EH (cell line): Measurements from ENCODE around the gene ZC2HC1B.

Experiments
- DNase-seq: peaks from one replicate; pipeline ENCODE4 v3.0.0-alpha.2; 2015; ENCODE audit warnings: low read depth

ZC2HC1B gene

DNA sequence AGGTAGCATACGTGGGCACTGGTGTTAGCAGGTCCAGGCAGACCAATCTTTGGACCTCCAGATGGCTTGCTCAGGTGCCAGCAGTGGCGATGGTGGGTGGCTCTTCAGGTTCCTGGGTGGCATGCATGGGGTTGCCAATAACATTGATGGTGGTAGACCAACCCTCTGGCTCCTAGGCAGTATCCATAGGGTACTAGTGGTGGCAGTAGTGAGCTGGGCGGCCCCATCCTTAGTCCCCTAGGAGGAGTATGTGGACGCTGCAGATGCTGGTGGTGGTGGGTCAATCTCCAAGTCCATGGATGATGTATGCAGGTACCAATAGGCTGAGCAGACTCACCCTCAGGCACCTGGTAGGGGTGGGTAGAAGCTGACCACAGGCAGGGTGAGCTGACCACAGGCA, 70.6 kb downstream of the ZC2HC1B start:
- no peak for DNase-seq

DNA sequence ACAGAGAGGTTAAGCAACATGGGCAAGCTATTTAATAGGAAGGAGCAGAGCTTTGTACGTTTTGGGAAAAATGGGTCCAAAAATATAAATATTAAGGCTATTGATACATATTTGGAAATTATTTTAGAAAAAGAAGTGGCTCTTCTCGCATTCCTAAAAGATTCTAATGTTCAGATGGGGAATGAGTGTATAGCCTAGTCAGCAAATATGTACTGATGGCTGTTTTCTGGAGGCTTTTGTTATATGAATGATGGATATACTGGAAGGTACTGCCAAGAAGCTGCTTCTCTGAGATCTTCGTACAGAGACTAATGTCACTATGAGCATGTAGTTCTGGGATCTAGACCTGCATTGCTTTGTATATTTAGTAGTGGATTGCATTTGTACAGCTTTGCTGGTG, 72.1 kb downstream of the ZC2HC1B start:
- DNase-seq: no peak

DNA sequence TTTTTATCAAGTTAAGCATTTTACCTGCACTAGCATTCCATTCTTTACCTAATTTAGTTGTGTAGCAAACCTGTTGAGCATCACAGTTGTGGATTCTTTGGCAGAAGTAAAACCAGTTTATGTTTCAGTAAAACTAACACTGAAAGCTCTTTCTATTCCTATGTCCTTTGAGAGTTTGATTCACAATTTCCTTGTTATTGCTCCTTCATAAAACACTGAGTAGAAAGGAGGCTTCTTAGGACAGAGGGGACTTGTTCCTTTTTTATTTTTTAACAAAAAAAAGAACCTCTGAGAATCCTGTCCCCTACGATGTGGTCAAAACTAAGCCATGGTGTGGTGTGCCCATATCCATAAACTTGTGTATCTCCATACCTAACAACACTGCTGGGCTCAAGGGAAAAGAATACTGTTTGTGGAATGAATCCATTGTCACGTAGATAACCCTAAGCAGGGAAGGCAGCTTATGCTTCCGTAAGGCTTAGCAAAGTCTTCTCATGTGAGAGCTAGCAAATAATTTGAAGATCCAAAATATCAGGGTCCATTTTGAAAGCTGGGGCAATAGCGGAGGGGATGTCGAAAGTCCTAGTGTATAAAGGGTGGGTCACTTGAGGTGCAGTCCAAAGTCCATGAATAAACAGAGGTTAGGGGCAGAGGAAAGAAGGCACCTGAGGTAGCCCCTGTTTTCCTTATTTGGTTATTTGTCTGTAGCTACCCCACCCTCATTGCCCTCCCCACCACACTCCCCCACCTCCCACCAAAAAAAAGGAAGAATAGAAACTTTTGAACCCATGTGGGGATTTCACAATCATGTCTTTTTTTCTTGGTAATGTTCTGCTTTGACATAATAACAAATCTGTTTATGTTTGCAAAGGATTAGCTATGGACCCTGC, 72.7 kb downstream of the ZC2HC1B start:
- no peak for DNase-seq

DNA sequence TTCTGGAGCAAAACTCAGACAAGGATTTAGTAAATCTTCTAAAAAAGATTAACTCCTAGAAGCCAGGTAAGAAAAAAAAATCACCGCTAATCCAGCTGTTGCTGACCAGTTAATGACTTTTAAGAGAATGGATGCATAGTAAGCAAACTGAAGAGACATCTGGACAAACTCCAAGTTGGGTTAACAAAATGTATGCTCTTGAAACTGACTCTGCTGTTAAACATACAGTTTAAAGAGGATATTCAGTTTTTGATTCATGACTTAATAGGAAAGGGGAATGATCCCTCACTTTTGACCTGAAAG, 73.3 kb downstream of the ZC2HC1B start:
- no peak for DNase-seq

DNA sequence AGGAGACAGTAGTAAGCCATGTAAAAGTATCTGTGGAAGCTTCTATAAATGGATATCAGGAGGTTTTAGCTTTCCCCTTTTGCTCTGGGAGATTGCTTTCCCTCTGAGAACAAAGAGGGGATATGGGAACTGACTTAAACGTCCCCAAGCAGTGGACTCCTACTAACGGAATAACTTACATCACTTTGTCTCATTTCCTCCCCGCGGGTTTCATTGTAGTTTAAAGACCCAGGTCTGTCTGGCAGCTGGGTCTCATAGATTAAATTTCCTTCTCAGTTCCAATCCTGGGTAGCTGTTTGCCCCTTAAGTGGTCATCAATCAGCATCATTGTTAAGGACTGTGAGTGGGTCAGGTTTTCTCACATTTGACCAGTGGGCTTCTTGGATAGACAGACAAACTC, 75.1 kb downstream of the ZC2HC1B start:
- no peak for DNase-seq

DNA sequence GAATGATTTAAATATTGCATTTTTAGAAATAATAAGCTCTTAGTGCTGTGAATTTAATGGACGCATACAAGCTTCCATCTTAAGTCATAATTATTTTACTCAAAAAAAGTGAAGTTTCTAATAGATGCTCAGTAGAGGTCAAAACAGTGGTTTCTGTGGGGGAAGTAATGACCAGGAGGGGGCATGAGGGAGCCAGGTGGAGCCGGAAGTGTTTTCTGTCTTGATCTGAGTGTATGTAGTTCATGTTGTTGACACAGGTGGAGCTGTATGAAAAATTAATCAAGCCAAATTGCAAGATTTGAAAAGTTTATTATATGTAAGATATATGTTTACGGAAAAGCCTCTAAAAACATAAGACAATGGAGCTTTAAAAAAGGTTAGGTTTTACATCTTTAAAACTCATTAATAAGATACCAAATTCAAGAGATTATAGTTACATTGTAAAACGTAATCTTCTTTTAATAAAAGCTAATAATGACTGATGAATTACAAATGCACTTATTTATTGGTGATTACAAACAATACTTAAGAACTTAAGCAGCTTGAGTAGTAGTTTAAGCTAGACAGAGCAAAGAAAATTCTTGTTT, 75.8 kb downstream of the ZC2HC1B start:
- DNase-seq: peak; percentile 37

DNA sequence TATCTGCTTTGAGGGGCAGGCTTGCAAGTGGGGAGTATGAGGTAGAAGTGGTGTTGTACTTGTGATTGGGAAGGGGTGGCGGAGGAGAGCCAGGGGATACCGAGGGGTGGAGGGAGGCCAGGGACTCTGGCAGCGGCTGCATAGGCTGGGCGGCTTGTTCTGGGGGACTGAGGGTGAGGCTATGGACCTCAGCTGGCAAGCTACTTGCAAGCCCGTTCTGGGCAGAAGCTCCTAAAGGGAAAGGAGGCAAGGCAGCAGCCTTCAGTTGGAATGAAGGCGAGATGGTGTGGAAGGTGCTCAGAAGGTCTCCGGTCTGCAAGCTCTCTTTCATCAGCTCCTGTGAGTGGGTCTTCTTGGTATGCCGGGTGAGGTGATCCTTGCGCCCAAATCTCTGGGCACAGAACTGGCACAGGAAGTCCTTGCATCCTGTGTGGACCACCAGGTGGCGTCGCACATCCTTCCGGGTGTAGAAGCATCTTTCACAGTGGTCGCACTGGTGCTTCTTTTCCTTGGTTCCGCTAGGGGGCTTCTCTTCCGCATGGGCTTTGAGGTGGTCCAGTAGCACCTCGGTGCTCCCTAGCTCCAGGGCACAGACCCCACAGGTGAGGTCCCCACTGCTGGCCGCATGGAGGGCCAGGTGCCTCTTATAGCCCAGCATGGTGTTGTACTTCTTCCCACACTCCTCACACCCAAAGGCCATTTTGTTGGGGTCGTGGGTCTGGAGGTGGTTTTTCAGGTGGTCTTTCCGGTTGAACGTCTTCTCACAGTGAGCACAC, 77.8 kb downstream of the ZC2HC1B start:
- DNase-seq: peak; percentile 60

DNA sequence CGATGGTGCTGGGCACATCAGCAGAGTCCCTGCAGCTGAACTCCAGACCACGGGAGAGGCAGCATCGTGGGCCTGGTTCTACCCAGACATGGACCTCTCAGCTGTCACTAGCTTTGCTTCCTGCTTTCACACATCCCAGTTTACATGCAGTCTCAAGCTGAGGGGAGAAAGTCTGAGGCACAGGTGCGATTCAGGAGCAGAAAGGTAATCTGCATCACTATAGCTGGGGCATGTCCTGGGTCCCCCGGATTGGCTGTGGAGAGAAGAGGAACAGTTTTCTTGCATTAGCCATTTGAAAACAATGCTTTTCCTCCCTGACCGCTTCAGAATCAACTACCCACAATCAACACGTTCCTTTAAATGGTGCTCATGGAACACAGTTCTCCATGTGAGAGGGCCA, 83.9 kb downstream of the ZC2HC1B start:
- no peak for DNase-seq

DNA sequence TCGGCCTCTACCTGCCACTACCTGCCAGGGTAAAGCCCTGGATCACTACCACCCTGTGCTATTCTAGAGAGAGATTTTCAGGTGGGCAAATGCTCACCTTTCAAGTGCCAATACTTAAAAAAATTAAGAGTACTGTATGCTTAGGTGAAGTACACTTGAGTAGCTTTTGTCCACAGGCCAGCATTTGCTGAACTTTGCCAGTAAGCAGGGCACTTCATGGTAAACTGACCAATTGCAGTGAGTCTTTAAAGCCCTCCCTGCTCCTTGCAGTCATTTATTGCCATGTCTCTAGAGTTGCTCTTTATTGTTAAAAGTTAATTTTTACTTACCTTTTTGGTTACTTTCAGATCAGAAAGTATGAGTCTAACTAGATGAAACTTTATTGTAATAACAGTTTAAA, 85.3 kb downstream of the ZC2HC1B start:
- DNase-seq: no peak

DNA sequence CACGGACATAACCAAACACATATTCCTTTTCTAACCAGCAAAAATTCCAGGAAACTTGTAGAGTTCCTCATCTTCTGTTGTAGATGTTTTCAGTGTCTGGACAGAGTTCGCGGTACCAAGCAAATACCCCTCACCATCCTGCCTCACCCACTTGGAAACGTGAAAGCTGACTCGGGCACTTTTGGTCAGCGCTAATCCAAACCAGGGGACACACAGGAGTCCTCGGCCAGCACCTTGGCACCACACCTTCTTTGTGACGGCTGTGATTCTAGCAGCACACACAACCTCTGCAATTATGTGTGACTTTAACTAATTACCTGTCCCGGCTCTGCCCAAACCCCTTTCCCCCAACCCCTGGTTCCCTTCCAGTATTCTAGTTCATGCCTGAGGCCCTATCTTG, 85.7 kb downstream of the ZC2HC1B start:
- DNase-seq: no peak

DNA sequence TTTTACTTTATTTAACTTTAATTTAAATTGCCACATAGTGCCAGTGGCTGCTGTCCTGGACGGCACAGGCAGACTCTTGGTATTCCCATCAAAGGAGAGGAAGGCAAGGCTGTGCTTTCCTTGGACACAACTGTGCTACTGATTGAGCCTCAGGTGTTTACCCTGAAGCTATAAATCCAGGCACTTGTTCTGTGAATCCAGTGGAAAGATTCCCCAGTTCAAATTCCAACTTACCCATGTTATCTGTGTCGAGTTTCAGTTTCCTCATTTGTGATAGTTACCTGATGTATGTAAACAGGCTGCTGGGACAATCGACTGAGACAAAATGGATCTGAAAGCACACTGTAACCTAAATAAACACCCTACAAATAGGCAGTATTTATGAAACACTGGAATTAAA, 86.6 kb downstream of the ZC2HC1B start:
- DNase-seq: no peak

DNA sequence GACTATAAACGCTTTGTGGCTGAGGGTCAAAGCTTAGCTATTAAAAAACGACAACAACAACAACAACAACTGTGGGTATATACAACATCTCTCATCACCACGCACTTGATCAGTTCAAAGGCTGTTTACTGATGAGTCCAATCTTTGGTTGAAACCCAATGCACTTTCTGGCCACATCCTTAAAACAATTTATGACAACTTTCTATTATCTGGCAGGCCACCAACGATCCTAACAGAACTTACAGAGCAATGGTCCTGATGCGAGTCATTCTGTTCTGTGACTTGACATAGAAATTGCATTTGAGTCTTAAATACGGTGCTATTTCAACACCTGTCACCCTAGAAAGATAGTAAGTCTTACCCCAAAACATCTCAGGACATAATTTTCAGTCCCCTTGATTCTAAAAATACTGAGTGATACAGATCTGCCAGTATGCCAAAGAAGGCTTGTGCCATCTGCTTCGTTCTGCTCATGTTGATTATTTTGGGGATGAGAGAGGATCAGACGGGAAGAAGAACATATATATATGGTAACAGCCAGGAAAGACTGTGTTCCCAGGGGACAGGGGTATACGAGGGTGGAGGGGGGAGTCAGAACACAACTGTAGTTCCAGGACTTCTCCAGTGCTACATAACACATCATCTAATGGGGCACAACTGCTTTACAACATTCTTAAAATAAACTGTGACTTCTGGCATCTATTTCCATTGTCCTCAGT, 87.9 kb downstream of the ZC2HC1B start:
- DNase-seq: no peak

DNA sequence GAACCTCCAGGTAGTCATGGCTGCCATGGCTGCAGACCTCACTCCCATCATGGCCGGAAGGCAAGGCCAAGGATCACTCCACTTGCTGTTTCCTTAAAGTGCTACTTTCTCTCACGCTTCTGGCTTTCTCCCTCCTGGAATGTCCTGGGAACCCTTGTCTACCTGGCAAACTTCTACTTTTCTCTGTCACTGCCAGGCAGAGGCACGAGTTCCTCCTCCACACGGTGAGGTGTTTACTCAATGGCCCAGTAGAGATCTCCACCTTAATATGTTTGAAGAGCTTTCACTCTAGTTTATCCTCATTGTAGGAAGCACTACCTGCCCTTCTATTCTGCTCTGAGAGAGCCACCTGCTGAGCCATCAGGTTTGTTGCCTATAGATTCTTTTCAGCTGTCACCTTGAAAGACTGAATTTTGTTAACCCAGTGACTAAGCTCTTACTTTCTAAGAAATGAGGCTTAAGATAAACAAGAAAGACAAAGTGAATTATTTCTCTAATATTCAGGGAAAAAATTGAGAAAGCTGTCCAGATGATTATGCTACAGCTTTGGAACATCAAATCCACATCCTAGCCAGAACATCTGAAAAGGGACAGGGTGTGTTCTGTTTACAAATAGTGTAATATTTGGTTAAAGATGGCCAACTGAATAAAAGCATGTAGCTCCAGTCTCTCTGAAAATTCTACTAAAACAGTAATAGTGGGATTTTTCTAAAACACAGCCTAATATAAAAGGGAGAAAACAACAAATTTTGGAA, 88.8 kb downstream of the ZC2HC1B start:
- DNase-seq: no peak

DNA sequence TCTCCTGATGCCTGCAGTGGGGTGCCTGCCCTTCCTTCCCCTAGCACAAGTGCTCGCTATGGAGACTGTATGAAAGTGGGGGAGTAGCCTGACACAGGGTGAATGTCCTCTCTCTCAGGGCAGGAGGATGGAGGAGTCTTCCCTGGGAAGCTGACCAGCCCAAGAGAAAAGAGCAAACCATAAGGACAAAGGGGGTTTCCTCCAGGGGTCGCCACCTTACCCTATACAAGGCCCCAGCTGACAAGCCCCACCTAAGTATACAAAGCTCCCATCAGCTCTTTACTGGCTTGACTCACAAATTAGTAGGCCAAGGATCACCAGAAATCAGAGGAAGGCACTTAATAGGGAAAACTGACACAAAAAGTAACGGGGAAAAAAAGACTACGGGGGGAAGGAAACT, 89.6 kb downstream of the ZC2HC1B start:
- no peak for DNase-seq

DNA sequence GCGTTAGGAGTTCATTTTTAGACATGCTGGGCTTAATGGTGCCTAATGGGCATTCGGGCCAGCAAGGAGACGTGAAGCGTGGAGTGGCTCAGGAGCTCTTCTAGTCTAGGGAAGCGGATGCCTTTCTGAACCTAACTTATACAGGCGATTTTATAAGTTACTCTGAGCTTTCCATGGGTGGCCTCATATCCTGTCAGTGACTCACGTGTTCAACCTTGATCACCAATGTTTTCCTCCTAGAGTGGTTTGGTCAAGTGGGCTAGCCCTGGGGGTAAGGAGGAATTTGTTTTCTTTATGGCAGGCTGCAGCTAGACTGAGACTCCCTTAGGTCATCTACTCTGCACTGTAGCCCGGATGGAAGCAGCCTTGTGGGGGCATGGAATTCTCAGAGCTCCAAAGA, 91.7 kb downstream of the ZC2HC1B start:
- DNase-seq: peak; percentile 22

DNA sequence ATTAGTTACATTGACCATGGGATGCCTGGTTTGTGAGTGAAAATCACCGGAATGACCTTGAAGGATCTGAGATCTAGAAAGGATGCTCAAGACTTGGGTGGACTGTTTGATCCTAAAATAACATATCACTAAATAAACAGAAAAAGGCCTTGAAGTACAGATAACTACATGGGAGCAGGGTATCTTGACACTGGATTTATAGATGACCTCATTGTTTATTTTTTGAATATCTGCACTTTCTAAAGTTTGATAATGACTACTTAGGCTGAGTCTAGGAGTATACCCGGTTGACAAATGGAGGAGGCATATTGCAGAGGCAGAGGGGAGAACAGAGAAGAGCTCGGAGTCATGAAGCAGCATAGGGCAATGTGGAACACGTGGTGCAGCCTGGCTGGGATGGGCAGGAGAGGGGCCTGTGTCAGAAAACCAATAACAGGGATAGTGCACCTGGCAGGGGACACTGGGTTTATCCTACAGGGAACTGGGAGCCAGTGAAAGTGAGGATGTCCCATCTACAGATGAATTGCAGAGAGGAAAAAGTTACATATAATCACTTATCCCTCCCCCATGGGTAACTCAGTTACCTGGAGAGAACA, 93.5 kb downstream of the ZC2HC1B start:
- DNase-seq: no peak

DNA sequence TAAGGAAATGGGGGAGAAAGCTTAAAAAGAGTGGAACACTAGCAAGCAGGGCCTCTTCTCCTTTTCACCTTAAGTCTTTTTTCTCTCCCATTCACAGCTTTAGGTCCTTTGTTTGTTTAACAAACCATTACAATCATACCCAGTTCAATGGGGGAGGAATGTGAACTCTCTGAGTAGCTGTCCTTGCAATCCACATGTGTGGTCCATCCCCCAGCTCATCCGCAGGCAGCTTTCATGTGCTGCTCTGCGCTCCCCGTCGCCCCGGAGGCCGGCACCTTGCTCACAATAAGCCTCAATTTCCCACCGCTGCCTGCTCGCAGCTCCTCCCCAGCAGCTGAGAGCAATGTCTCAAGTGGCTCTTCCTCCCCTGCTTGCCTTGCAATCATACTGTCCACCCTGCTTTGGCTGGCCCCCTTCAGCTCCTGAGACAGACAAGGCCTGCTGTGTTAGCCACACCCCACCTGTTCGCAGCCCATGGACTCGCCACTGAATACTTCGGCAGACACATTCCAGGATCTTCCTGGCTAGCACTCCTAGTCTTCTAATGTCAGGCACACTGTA, 94.6 kb downstream of the ZC2HC1B start:
- no peak for DNase-seq

DNA sequence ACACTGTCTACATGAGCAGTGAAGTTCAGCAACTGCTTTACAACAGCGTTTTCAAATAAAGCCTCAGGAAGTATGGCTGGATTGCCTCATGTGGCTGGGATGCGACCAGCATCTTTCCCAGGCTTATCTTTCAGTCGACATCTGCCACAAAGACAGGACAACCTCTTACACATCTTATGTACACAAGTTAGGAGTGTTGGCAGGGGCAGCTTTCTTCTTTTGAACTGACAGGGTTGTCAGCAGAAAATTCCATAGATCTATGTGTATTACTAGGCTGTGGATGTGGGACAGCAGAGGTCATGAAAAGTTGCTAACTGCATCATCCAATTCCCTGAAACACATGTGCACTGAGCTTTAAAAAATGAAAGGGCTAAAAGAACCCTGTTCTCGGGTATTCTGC, 95.7 kb downstream of the ZC2HC1B start:
- DNase-seq: no peak

DNA sequence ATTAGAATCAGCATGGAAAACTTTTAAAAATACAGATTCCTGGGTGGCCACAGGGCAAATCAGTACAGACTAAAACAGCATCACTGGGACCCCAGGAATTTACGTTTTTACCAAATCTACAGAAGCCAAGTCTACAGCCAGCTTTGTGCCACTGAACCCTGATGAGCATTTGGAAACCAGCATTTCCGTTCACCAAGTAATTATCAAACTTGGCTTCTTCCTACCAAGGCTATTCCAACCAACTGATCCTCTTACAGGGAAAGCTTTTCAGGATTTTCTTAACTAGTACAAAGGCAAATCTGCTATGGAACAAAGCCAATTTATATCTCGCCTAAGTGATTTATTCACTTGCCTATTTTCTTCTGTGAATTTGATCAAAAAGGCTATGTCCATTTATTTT, 96.8 kb downstream of the ZC2HC1B start:
- no peak for DNase-seq

DNA sequence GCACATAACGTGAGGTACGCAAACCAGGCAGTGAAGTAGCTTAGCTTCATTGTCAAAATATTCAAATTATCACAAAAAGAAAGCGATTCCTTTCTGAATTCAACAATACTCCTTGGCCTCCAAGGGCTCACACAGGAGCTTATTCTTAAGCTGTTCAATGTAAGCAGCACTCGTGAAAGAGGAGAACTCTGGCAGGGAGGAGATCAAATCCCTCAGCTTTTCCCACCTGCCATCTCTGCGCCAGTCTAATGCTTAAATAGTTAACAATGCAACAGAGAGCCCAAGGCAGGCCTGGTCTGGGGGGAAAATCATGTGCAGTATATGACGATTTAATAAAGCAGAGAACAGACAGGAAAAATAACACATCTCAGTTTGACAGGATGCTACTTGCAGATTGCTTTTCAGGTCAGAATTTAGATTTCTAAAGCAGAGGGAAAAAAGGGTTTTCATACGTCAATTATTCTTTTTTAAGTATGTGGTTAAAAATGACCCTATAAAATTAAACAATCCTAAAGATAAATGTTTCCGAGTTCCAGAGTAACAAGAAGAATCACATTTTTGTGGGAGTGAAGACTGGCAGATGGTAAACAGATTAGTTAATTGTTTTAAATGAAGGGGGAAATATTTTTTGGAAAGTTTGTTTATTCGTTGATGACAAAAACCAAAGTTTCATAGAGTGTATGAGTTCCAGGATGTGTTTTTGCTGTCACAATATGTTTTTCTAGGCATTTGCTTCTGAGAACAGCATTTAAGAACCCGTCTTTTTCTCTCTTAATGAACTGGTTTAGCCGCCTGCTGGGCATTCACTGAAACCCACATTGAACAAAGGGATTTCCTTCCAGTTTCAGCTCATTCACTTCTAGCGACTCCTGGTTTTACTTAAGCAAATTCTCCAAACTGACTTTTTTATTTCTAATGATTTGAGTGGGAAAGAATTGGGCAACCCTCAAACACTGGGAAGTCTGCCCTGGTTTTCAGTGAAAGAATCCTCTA, 97.9 kb downstream of the ZC2HC1B start:
- peak; percentile 31 for DNase-seq
